VCaP (cell line): ENCODE measurements around the gene ADCYAP1R1.

Experiments
- H3K27ac ChIP-seq: fragments of 450-650 bp; 2 replicates; pipeline ENCODE4 v1.5.1; 2017
- CTCF ChIP-seq: fragments of 450-650 bp; conservative IDR thresholded peaks from 2 replicates; pipeline ENCODE4 v1.5.1; 2017; ENCODE audit warnings: mild to moderate bottlenecking, moderate library complexity

Gene ADCYAP1R1

GRCh38 chr7:31051598-31052486, at the start of gene ADCYAP1R1:
TSS of gene ADCYAP1R1 (plus strand) at chr7:31052308. CDS start at chr7:31063265, 10,957 bp downstream.
- H3K27ac ChIP-seq, result no peak within 1 kb of the TSS
- peak; percentile 39 for TF ChIP-seq CTCF

GRCh38 chr7:31003097-31003496, 49.0 kb upstream of the ADCYAP1R1 start:
- no peak for TF ChIP-seq CTCF
- no peak overlapping the region for H3K27ac ChIP-seq

- H3K27ac ChIP-seq, result no peak overlapping the region
- no peak for TF ChIP-seq CTCF
Measured at GRCh38 chr7:31003721-31004120, 48.4 kb upstream of the ADCYAP1R1 start.

GRCh38 chr7:31004393-31004792, 47.7 kb upstream of the ADCYAP1R1 start:
- no peak overlapping the region for H3K27ac ChIP-seq
- TF ChIP-seq CTCF, result no peak

- no peak for TF ChIP-seq CTCF
- no peak overlapping the region for H3K27ac ChIP-seq
Measured at GRCh38 chr7:31006857-31007256, 45.3 kb upstream of the ADCYAP1R1 start.

- H3K27ac ChIP-seq, result no peak overlapping the region
- no peak for TF ChIP-seq CTCF
Measured at GRCh38 chr7:31007634-31008033, 44.5 kb upstream of the ADCYAP1R1 start.

- no peak for TF ChIP-seq CTCF
- no peak overlapping the region for H3K27ac ChIP-seq
Measured at GRCh38 chr7:31014826-31015225, 37.3 kb upstream of the ADCYAP1R1 start.
